Measurements from ENCODE around the gene APP. TPM values are rescaled to one million over a fixed set of nuclear protein-coding genes. Genes with fewer than 3 reads are reported as not detected.

Gene APP
- total RNA-seq, 3 donors from 2014 or later (not counting 1 experiment from before 2014, with no cell fraction given): 5.1 to 10.6 (median 7.8) TPM

- H3K27ac Mint-ChIP-seq: no peak overlapping the region
- H3K9me3 Mint-ChIP-seq: no peaks in the 10 kb centered on the region
- H3K4me1 Mint-ChIP-seq: no peaks in the 10 kb centered on the region
- 90% methylated on average over 5 of the region's 5 CpGs for WGBS (ENCODE audit: insufficient coverage)
- Histone ChIP-seq H3K27ac (ENCODE audit: low read length) (no peak overlapping the region), H3K9me3 (ENCODE audit: control insufficient read depth, insufficient read depth, low read length) (no peaks in the 10 kb centered on the region), H3K27me3 (ENCODE audit: control insufficient read depth, insufficient read depth, low read length) (no peaks in the 10 kb centered on the region), H3K4me1 (ENCODE audit: control insufficient read depth, insufficient read depth, low read length) (no peaks in the 10 kb centered on the region), H3K4me3 (ENCODE audit: low read length) (no peak overlapping the region), H3K36me3 (ENCODE audit: control insufficient read depth, insufficient read depth, low read length) (no peaks in the 10 kb centered on the region)
- no peaks in the 10 kb centered on the region for H3K27me3 Mint-ChIP-seq (ENCODE audit: low read depth in 2 of 2)
- no peak for DNase-seq
- ATAC-seq: no peak
- no peaks in the 10 kb centered on the region for H3K36me3 Mint-ChIP-seq
- no peak overlapping the region for H3K4me3 Mint-ChIP-seq
- intact Hi-C loops (cut with micrococcal nuclease): no loop called here
- TF ChIP-seq CTCF (IDR thresholded peaks at IDR 0.05): no peak
These were observed 169.2 kb downstream of the APP start for GRCh38 chr21:26001356-26001755.

GRCh38 chr21:25999921-26000582 lies 170.5 kb downstream of the APP start:
- DNase-seq: peak in 1 of 2 donors; percentile 52
- H3K27ac Mint-ChIP-seq: no peak overlapping the region

GRCh38 chr21:25997788-25998611 lies 172.6 kb downstream of the APP start:
- TF ChIP-seq CTCF (IDR thresholded peaks at IDR 0.05): no peak
- H3K4me1 ChIP-seq (ENCODE audit: control insufficient read depth, insufficient read depth, low read length): no peaks in the 10 kb centered on the region

More at GRCh38 chr21:25999921-26000582, 170.5 kb downstream of the APP start:
- no peaks in the 10 kb centered on the region for H3K27me3 Mint-ChIP-seq (ENCODE audit: low read depth in 2 of 2)
- H3K36me3 ChIP-seq (ENCODE audit: control insufficient read depth, insufficient read depth, low read length): no peaks in the 10 kb centered on the region
- peak in 2 of 3 donors; percentile 48 to 65 for ATAC-seq
- no peak overlapping the region for H3K27ac ChIP-seq (ENCODE audit: low read length)
- no peak overlapping the region for H3K4me3 ChIP-seq (ENCODE audit: low read length)
- H3K4me1 Mint-ChIP-seq: no peaks in the 10 kb centered on the region
- no peak overlapping the region for H3K4me3 Mint-ChIP-seq
- H3K27me3 ChIP-seq (ENCODE audit: control insufficient read depth, insufficient read depth, low read length): no peaks in the 10 kb centered on the region
- no peaks in the 10 kb centered on the region for H3K4me1 ChIP-seq (ENCODE audit: control insufficient read depth, insufficient read depth, low read length)
- H3K36me3 Mint-ChIP-seq: no peaks in the 10 kb centered on the region
- no peak for TF ChIP-seq CTCF (IDR thresholded peaks at IDR 0.05)
- no peaks in the 10 kb centered on the region for H3K9me3 ChIP-seq (ENCODE audit: control insufficient read depth, insufficient read depth, low read length)
- H3K9me3 Mint-ChIP-seq: no peaks in the 10 kb centered on the region
- 73% methylated on average over 15 of the region's 19 CpGs for WGBS (ENCODE audit: insufficient coverage)
- intact Hi-C loops (cut with micrococcal nuclease): no loop called here

More at GRCh38 chr21:25997788-25998611, 172.6 kb downstream of the APP start:
- 82% methylated on average over 4 of the region's 4 CpGs for WGBS (ENCODE audit: insufficient coverage)
- no peaks in the 10 kb centered on the region for H3K36me3 Mint-ChIP-seq
- no peaks in the 10 kb centered on the region for H3K4me1 Mint-ChIP-seq
- no peaks in the 10 kb centered on the region for H3K9me3 Mint-ChIP-seq
- no peak for ATAC-seq
- no peaks in the 10 kb centered on the region for H3K27me3 Mint-ChIP-seq (ENCODE audit: low read depth in 2 of 2)
- Histone ChIP-seq H3K27me3 (ENCODE audit: control insufficient read depth, insufficient read depth, low read length) (no peaks in the 10 kb centered on the region), H3K36me3 (ENCODE audit: control insufficient read depth, insufficient read depth, low read length) (no peaks in the 10 kb centered on the region), H3K27ac (ENCODE audit: low read length) (no peak overlapping the region), H3K4me3 (ENCODE audit: low read length) (no peak overlapping the region), H3K9me3 (ENCODE audit: control insufficient read depth, insufficient read depth, low read length) (no peaks in the 10 kb centered on the region)
- no peak overlapping the region for H3K27ac Mint-ChIP-seq
- H3K4me3 Mint-ChIP-seq: no peak overlapping the region
- intact Hi-C loops (cut with micrococcal nuclease): no loop called here
- DNase-seq: no peak
